CD4-positive, alpha-beta T cell treated with Interleukin-21 for 1 hour (primary cell): ENCODE results near the gene OTUD7B.
"Not testable (repeated sequence)": the region's sequence is repeated elsewhere in the genome, so short reads cannot be mapped to it uniquely, and the experiment has no call there.

Experiments used
- DNase-seq: peaks from one replicate; pipeline ENCODE4 v3.0.0-alpha.2; 2020

OTUD7B gene

GRCh38 chr1:150010393-150011115 lies at the start of gene OTUD7B:
TSS of gene OTUD7B (minus strand) at chr1:150010726. CDS start at chr1:149977510, 33,216 bp downstream.
- peak; percentile 70 for DNase-seq

- DNase-seq, result no peak
Measured at GRCh38 chr1:150060260-150060659, 49.7 kb upstream of the OTUD7B start.

- no peak for DNase-seq
Measured at GRCh38 chr1:150056407-150056806, 45.9 kb upstream of the OTUD7B start.

- not testable (repeated sequence) for DNase-seq
Measured at GRCh38 chr1:150055507-150055906, 45.0 kb upstream of the OTUD7B start.

- DNase-seq, result no peak
Measured at GRCh38 chr1:150053926-150054325, 43.4 kb upstream of the OTUD7B start.

GRCh38 chr1:150051905-150052412 lies 41.4 kb upstream of the OTUD7B start:
- DNase-seq, result not testable (repeated sequence)

- DNase-seq, result no peak
Measured at GRCh38 chr1:150051089-150051373, 40.5 kb upstream of the OTUD7B start.

- no peak for DNase-seq
Measured at GRCh38 chr1:150049926-150050325, 39.4 kb upstream of the OTUD7B start.

GRCh38 chr1:150034336-150034735 lies 23.8 kb upstream of the OTUD7B start:
- DNase-seq, result no peak

GRCh38 chr1:150028322-150028721 lies 17.8 kb upstream of the OTUD7B start:
- DNase-seq, result no peak

- no peak for DNase-seq
Measured at GRCh38 chr1:150024156-150024555, 13.6 kb upstream of the OTUD7B start.

- DNase-seq, result no peak
Measured at GRCh38 chr1:150022357-150022756, 11.8 kb upstream of the OTUD7B start.

GRCh38 chr1:150021191-150021694 lies 10.7 kb upstream of the OTUD7B start:
- DNase-seq, result no peak

GRCh38 chr1:150020711-150021110 lies 10.2 kb upstream of the OTUD7B start:
- DNase-seq, result no peak

- DNase-seq, result no peak
Measured at GRCh38 chr1:150018165-150018564, 7.6 kb upstream of the OTUD7B start.

- no peak for DNase-seq
Measured at GRCh38 chr1:150017206-150017750, 6.8 kb upstream of the OTUD7B start.

GRCh38 chr1:150015651-150016131 lies 5.2 kb upstream of the OTUD7B start:
- no peak for DNase-seq

GRCh38 chr1:150012611-150013010 lies 2.1 kb upstream of the OTUD7B start:
- DNase-seq, result no peak

- peak; percentile 28 for DNase-seq
Measured at GRCh38 chr1:150009604-150010392, 728 bp downstream of the OTUD7B start.

GRCh38 chr1:150008699-150009098 lies 1.8 kb downstream of the OTUD7B start:
- no peak for DNase-seq

- DNase-seq, result no peak
Measured at GRCh38 chr1:150006881-150007421, 3.6 kb downstream of the OTUD7B start.

GRCh38 chr1:150005606-150006005 lies 4.9 kb downstream of the OTUD7B start:
- no peak for DNase-seq

- no peak for DNase-seq
Measured at GRCh38 chr1:150003801-150004200, 6.7 kb downstream of the OTUD7B start.
